GM12878 (cell line): ENCODE results near the gene ULBP2. TPM values are rescaled to one million over a fixed set of nuclear protein-coding genes. Genes with fewer than 3 reads are reported as not detected.

Experiments
- ATAC-seq: fragments of 200-7000 bp; cut with Tn5 transposase; 3 replicates; pipeline ENCODE4 v1.9.1; 2020; ENCODE audit warnings: mild to moderate bottlenecking, moderate library complexity
- BruUV-seq: library from RNA; stranded (reverse); fragments of 400-500 nt; replicated peaks from 2 replicates; lab custom pipeline; 2021; lab: Mats Ljungman, UMichigan
- CTCF ChIA-PET: fragments of 300-600 bp; sonication (Branson Sonifier 250); formaldehyde crosslinking; extraction: SDS; loops from one replicate; lab custom pipeline; 2021; ENCODE audit warnings: inconsistent platforms; lab: Yijun Ruan, JAX
- POLR2A ChIA-PET: fragments of 350-600 bp; formaldehyde crosslinking; extraction: SDS; loops from one replicate; lab custom pipeline; 2021; ENCODE audit warnings: inconsistent platforms; lab: Charles Lee
- RAD21 ChIA-PET: fragments of 300-600 bp; sonication (Branson Sonifier 250); formaldehyde crosslinking; loops from one replicate; lab custom pipeline; 2023; ENCODE audit warnings: antibody characterized with exemption; ENCODE audit not compliant: unreplicated experiment; lab: Charles Lee
- SMC1A ChIA-PET: fragments of 300-600 bp; sonication (Branson Sonifier 250); formaldehyde crosslinking; loops from one replicate; lab custom pipeline; 2023; ENCODE audit not compliant: unreplicated experiment, uncharacterized antibody; lab: Charles Lee
- DNase-seq: peaks from one replicate; pipeline ENCODE4 v3.0.0-alpha.2; 2011; ENCODE audit warnings: low read depth, low spot score
- FAIRE-seq: peaks from 3 replicates; lab custom pipeline; 2011; peaks lifted over from hg19 to GRCh38; lab: Jason Lieb, UNC
- H2AFZ ChIP-seq: 2 replicates; pipeline ENCODE4 v1.6.0; 2011; ENCODE audit warnings: low read depth, low read length, control low read depth; ENCODE audit not compliant: control insufficient read depth
- H3K27ac ChIP-seq: 2 replicates; pipeline ENCODE4 v1.5.1; 2011; ENCODE audit warnings: control low read depth; ENCODE audit not compliant: control insufficient read depth, insufficient read depth
- H3K27me3 ChIP-seq, 2 experiments: replicated peaks in 1 of 2; 2 replicates each; pipeline versions ENCODE4 v1.6.0 to v1.6.1; 2011; ENCODE audit warnings: low read length in 1 of 2; ENCODE audit not compliant: control insufficient read depth in 2 of 2, insufficient read depth in 2 of 2
- H3K36me3 ChIP-seq, 2 experiments: 2 replicates each; pipeline ENCODE4 v1.5.1; 2011; ENCODE audit warnings: low read length in 1 of 2; ENCODE audit not compliant: control insufficient read depth in 2 of 2, insufficient read depth in 2 of 2
- H3K4me1 ChIP-seq: 2 replicates; pipeline ENCODE4 v1.6.1; 2011; ENCODE audit warnings: mild to moderate bottlenecking, low read length, moderate library complexity, mixed read lengths; ENCODE audit not compliant: control insufficient read depth, insufficient read depth
- H3K4me2 ChIP-seq: 2 replicates; pipeline ENCODE4 v1.6.0; 2011; ENCODE audit warnings: control low read depth; ENCODE audit not compliant: control insufficient read depth, insufficient read depth
- H3K4me3 ChIP-seq: fragments of 200-600 bp; sonication (generic); 2 replicates; pipeline ENCODE4 v1.5.1; 2016
- H3K79me2 ChIP-seq: 2 replicates; pipeline ENCODE4 v1.6.0; 2011; ENCODE audit warnings: low read length; ENCODE audit not compliant: control insufficient read depth, insufficient read depth
- H3K9ac ChIP-seq: 2 replicates; pipeline ENCODE4 v1.8.0; 2011; ENCODE audit warnings: low read length, control low read depth, mixed read lengths; ENCODE audit not compliant: control insufficient read depth, insufficient read depth
- H3K9me3 ChIP-seq: replicated peaks from 3 replicates; pipeline ENCODE4 v1.5.1; 2011; ENCODE audit warnings: mild to moderate bottlenecking, low read length; ENCODE audit not compliant: control insufficient read depth, insufficient read depth
- H4K20me1 ChIP-seq: 2 replicates; pipeline ENCODE4 v1.6.0; 2011; ENCODE audit not compliant: control insufficient read depth, insufficient read depth
- CBFB ChIP-seq: IDR thresholded peaks from 2 replicates; pipeline ENCODE4 v1.6.1; 2016; ENCODE audit warnings: antibody characterized with exemption, low read depth
- FOXK2 ChIP-seq: fragments of 450-650 bp; IDR thresholded peaks from 2 replicates; pipeline ENCODE4 v1.6.1; 2017; ENCODE audit warnings: mild to moderate bottlenecking, moderate library complexity
- IRF4 ChIP-seq: IDR thresholded peaks from 2 replicates; pipeline ENCODE4 v1.6.1; 2011; ENCODE audit warnings: low read depth, low read length
- RAD21 ChIP-seq: IDR thresholded peaks from 2 replicates; pipeline ENCODE4 v1.6.1; 2011; ENCODE audit warnings: mild to moderate bottlenecking, low read depth, low read length, moderate library complexity; ENCODE audit not compliant: insufficient read depth
- SREBF1 ChIP-seq: IDR thresholded peaks from 2 replicates; pipeline ENCODE4 v1.6.1; 2012; ENCODE audit warnings: mild to moderate bottlenecking, low read length
- ZNF217 ChIP-seq: fragments of 450-650 bp; IDR thresholded peaks from 2 replicates; pipeline ENCODE4 v1.6.1; 2017; ENCODE audit warnings: antibody characterized with exemption, mild to moderate bottlenecking
- WGBS: methylation state at CpG from one replicate; pipeline ENCODE4 v1.1.6; 2016; ENCODE audit warnings: low lambda C conversion rate; ENCODE audit not compliant: insufficient replicate concordance, insufficient coverage; ENCODE audit errors: missing lambda C conversion rate; 5-methylcytosine and 5-hydroxymethylcytosine counted together
- in situ Hi-C: fragments of 300-500 bp; cut with MboI; formaldehyde crosslinking; loops from 9 replicates; pipeline ENCODE4 v1.14.3; 2018; ENCODE audit warnings: mixed read lengths
- intact Hi-C: fragments of 100-400 bp; cut with micrococcal nuclease; formaldehyde crosslinking; loops from one replicate; pipeline ENCODE4 v1.14.2; 2022; ENCODE audit not compliant: unreplicated experiment
- polyA plus RNA-seq, 11 experiments: library from polyadenylated mRNA; depleted of rRNA in 4 of 11; unstranded in 6 of 11; stranded (reverse) in 5 of 11; fragments of >200 nt; fragmentation: Nextera tagmentation in 4 of 11; fragmentation: Illumina TruSeq in 1 of 11; extraction: Ambion mirVana in 4 of 11; extraction: Trizol in 1 of 11; gene quantifications; 1 replicate in 1 of 11; 2 replicates in 10 of 11; pipeline versions ENCODE4 v1.2.1 to v1.2.3, GENCODE V29; 2011 to 2016; ENCODE audit warnings: inconsistent platforms in 2 of 11, missing spikeins in 2 of 11, low read depth in 1 of 11
- total RNA-seq, 4 experiments: library from RNA; depleted of rRNA in 3 of 4; stranded (reverse); fragments of >200 nt in 3 of 4; fragmentation: Illumina TruSeq in 1 of 4; extraction: Trizol in 1 of 4; gene quantifications; 2 replicates each; pipeline versions ENCODE4 v1.2.1 to v1.2.3, GENCODE V29; 2013 to 2021
- TF ChIP-seq, protein P1 (sequence below), 3 experiments: IDR thresholded peaks in 2 of 3; conservative IDR thresholded peaks in 1 of 3; 2 replicates each; pipeline ENCODE4 v1.5.1; 2011; ENCODE audit warnings: low read depth in 3 of 3, low read length in 3 of 3, mild to moderate bottlenecking in 3 of 3, control low read depth in 2 of 3, moderate library complexity in 2 of 3, inconsistent platforms in 1 of 3, mixed read lengths in 1 of 3; ENCODE audit not compliant: control insufficient read depth in 2 of 3, insufficient read depth in 1 of 3; ENCODE audit errors: extremely low read depth in 1 of 3
- TF ChIP-seq, protein P2 (sequence below): IDR thresholded peaks from 2 replicates; pipeline ENCODE4 v1.6.1; 2012; ENCODE audit warnings: low read length, inconsistent platforms
- TF ChIP-seq, protein P3 (sequence below): IDR thresholded peaks from 2 replicates; pipeline ENCODE4 v1.6.1; 2012; ENCODE audit warnings: improper control_type of control experiment, low read depth, low read length; ENCODE audit not compliant: insufficient replicate concordance

Gene ULBP2
- total and polyA plus RNA-seq, 10 of the 15 experiments (the other 5 are each of a cell fraction or from before 2014, with no cell fraction given), result 0.16 to 2.5 (median 0.22) TPM; not detected in 3

DNA sequence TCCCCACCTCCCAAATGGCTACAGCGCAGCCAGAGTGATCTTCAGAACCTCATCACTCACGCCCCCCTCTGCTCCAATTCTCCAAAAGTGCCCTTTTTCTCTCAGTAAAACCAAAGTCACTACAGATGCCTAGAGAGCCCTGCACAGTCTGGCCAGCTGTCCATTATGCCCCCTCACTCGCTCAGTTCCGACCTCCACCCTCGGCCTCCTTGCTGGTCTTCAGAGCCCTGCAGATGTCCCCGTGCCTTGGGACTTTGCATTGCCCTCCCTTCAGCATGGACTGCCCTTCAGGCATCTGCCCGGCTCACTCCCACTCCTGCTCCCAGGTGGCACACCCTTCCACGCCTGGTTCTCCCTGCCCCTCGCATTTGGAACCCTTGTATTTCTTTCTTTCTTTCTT, 42.8 kb upstream of the ULBP2 start:
- no TSS peak for BruUV-seq
- no peak for DNase-seq
- Histone ChIP-seq H3K9ac (no peak overlapping the region), H3K27me3 (peaks cover 0 to 8% of the 10 kb centered on the region in 2 experiments; a peak in 2 of 4 replicates), H3K4me2 (no peak overlapping the region), H2AFZ (no peak overlapping the region), H3K4me1 (no peaks in the 10 kb centered on the region), H3K36me3 (no peaks in the 10 kb centered on the region), H4K20me1 (no peaks in the 10 kb centered on the region), H3K27ac (no peak overlapping the region), H3K9me3 (no peaks in the 10 kb centered on the region), H3K4me3 (no peak overlapping the region), H3K79me2 (no peaks in the 10 kb centered on the region)
- ATAC-seq, result no peak
- ChIA-PET CTCF (no interaction called here), RAD21 (no interaction called here), SMC1A (no interaction called here), POLR2A (no interaction called here)
- TF ChIP-seq CBFB, result no peak
- no peak for TF ChIP-seq ZNF217
- no peak for TF ChIP-seq RAD21
- TF ChIP-seq, protein P1, sequence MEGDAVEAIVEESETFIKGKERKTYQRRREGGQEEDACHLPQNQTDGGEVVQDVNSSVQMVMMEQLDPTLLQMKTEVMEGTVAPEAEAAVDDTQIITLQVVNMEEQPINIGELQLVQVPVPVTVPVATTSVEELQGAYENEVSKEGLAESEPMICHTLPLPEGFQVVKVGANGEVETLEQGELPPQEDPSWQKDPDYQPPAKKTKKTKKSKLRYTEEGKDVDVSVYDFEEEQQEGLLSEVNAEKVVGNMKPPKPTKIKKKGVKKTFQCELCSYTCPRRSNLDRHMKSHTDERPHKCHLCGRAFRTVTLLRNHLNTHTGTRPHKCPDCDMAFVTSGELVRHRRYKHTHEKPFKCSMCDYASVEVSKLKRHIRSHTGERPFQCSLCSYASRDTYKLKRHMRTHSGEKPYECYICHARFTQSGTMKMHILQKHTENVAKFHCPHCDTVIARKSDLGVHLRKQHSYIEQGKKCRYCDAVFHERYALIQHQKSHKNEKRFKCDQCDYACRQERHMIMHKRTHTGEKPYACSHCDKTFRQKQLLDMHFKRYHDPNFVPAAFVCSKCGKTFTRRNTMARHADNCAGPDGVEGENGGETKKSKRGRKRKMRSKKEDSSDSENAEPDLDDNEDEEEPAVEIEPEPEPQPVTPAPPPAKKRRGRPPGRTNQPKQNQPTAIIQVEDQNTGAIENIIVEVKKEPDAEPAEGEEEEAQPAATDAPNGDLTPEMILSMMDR (IDR thresholded peaks at IDR 0.05 in 2 of 3, conservative IDR thresholded peaks at IDR 0.05 in 1 of 3; ENCODE audit: control insufficient read depth in 2 of 3, extremely low read depth in 1 of 3, insufficient read depth in 1 of 3, low read depth in 3 of 3, low read length in 3 of 3), result no peak
- TF ChIP-seq SREBF1, result no peak
- TF ChIP-seq FOXK2, result no peak
- TF ChIP-seq, protein P2, sequence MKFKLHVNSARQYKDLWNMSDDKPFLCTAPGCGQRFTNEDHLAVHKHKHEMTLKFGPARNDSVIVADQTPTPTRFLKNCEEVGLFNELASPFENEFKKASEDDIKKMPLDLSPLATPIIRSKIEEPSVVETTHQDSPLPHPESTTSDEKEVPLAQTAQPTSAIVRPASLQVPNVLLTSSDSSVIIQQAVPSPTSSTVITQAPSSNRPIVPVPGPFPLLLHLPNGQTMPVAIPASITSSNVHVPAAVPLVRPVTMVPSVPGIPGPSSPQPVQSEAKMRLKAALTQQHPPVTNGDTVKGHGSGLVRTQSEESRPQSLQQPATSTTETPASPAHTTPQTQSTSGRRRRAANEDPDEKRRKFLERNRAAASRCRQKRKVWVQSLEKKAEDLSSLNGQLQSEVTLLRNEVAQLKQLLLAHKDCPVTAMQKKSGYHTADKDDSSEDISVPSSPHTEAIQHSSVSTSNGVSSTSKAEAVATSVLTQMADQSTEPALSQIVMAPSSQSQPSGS, result no peak
- no peak for TF ChIP-seq IRF4
- TF ChIP-seq, protein P3, sequence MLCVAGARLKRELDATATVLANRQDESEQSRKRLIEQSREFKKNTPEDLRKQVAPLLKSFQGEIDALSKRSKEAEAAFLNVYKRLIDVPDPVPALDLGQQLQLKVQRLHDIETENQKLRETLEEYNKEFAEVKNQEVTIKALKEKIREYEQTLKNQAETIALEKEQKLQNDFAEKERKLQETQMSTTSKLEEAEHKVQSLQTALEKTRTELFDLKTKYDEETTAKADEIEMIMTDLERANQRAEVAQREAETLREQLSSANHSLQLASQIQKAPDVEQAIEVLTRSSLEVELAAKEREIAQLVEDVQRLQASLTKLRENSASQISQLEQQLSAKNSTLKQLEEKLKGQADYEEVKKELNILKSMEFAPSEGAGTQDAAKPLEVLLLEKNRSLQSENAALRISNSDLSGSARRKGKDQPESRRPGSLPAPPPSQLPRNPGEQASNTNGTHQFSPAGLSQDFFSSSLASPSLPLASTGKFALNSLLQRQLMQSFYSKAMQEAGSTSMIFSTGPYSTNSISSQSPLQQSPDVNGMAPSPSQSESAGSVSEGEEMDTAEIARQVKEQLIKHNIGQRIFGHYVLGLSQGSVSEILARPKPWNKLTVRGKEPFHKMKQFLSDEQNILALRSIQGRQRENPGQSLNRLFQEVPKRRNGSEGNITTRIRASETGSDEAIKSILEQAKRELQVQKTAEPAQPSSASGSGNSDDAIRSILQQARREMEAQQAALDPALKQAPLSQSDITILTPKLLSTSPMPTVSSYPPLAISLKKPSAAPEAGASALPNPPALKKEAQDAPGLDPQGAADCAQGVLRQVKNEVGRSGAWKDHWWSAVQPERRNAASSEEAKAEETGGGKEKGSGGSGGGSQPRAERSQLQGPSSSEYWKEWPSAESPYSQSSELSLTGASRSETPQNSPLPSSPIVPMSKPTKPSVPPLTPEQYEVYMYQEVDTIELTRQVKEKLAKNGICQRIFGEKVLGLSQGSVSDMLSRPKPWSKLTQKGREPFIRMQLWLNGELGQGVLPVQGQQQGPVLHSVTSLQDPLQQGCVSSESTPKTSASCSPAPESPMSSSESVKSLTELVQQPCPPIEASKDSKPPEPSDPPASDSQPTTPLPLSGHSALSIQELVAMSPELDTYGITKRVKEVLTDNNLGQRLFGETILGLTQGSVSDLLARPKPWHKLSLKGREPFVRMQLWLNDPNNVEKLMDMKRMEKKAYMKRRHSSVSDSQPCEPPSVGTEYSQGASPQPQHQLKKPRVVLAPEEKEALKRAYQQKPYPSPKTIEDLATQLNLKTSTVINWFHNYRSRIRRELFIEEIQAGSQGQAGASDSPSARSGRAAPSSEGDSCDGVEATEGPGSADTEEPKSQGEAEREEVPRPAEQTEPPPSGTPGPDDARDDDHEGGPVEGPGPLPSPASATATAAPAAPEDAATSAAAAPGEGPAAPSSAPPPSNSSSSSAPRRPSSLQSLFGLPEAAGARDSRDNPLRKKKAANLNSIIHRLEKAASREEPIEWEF, result no peak
- 49% methylated on average over 9 of the region's 9 CpGs for WGBS
- in situ Hi-C loops, result no loop called here
- intact Hi-C loops, result no loop called here
- no peak for FAIRE-seq
